HG03280 (cell line): Measurements from ENCODE around the gene BRD7.

ENCODE experiments used
- ATAC-seq: cut with Tn5 transposase; IDR thresholded peaks from one replicate; pipeline ENCODE4 v1.9.1; 2021; ENCODE audit warnings: mild to moderate bottlenecking, moderate library complexity; ENCODE audit not compliant: unreplicated experiment

BRD7 gene

GRCh38 chr16:50275428-50276325, 93.1 kb downstream of the BRD7 start:
- no peak for ATAC-seq

DNA sequence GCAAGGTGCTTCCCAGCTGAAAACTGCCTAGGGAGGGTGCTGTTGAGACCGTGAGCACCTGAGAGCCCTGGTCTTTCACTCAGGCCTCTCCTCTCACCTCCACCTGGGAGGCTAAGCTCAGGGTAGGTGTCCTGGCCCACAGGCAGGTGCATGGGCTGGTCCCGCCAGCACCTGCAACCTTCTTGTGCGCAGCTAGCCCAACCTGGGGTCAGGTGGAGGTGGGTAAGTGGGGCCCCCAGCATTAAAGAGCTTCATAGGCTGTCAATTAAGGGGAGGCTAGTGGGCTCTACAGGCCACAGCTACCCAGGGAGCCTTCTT, 93.7 kb downstream of the BRD7 start:
- no peak for ATAC-seq

DNA sequence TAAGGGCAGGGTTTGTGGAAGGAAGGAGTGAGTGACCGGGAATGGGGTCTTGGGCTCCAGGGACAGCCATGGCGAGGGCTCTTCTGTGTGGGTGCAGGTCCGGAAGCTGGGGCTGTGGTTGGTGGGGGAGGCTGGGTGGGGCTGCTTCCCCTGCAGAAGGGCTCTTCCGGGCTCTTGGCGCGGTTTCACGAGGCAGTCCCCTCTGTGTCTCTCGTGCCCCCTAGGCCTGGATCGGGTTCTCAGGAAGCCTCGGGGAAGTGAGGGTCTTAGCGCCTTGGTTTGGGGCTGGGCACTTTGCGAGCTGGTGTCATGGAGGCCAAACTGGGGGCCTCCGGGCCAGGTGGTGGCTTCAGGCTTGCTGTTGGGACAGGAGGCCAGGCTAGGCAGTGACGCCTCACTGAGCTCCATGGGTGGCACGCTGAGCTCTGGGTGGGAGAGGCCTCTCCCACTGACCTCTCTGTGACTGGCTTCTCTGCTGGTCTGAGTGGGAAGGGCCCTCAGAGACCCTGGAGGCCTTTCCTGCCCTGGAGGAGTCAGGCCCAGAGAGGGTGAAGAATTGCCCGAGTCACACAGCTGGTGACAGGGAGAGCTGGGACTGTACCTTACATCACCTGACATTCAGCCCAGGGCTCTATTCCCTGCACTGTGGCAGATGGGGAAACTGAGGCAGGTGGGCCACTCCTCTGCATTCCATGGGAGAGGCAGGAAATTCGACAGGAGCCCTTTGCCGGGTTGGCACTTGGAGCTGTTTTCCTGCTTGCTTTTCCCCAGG, 94.3 kb downstream of the BRD7 start:
- ATAC-seq: peak; percentile 32

- ATAC-seq: peak; percentile 79
Measured at GRCh38 chr16:50273888-50274325, 94.9 kb downstream of the BRD7 start.

- no peak for ATAC-seq
Measured at GRCh38 chr16:50273382-50273690, 95.5 kb downstream of the BRD7 start.

DNA sequence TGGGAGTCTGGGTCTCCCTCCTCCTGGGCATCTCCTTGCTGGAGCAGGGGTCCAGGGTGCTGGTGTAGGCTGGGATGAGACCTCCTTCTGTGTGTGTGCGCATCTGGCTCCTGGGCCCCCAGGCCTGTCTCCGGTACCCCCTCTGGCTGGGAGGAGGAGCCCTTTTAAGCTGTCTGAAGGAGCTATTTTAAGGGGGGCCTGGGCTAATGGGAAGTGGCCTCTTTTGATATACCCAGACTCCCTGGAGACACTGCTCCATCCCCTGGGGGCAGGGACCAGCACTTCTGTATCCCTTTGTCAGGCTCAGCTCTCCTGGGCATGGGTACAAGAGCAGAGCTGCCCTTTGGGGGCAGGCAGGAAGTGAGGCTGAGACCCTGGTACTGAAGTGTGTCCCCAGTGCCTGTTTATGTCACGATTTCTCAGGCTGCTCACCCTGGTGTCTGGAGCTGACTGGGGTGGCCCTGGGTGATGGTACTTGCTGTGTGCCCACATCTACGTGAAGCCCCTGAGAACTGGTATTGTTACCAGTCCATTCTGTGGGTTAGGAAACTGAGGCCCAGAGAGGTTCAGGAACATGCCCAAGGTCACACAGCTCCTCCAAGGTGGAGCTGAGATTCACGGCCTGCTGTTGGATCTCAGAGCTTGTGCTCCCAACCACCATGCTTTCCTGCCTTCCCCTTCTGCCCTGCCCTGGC, 96.0 kb downstream of the BRD7 start:
- ATAC-seq: no peak

DNA sequence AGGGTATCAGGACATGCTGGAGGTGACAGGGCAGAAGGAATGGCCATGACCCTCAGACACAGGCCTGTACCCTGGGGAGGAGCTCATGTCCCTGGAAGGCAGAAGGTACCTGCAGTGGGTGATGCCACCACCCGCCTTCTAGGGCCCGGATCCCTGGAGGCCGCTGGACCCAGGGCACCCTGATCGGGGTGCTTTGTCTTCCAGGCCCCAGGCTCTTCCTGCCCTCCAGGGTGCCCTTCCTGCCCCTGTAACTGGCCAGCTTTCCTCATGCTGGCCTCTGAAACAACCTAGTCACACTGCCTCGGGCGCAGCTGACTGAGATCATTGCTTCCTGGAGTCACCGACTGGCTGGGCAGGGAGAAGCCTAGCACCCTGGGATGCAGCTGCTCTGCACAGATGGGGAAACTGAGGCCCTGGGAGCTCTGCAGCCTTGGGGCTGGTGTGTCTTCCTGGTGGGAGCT, 96.6 kb downstream of the BRD7 start:
- ATAC-seq: no peak

DNA sequence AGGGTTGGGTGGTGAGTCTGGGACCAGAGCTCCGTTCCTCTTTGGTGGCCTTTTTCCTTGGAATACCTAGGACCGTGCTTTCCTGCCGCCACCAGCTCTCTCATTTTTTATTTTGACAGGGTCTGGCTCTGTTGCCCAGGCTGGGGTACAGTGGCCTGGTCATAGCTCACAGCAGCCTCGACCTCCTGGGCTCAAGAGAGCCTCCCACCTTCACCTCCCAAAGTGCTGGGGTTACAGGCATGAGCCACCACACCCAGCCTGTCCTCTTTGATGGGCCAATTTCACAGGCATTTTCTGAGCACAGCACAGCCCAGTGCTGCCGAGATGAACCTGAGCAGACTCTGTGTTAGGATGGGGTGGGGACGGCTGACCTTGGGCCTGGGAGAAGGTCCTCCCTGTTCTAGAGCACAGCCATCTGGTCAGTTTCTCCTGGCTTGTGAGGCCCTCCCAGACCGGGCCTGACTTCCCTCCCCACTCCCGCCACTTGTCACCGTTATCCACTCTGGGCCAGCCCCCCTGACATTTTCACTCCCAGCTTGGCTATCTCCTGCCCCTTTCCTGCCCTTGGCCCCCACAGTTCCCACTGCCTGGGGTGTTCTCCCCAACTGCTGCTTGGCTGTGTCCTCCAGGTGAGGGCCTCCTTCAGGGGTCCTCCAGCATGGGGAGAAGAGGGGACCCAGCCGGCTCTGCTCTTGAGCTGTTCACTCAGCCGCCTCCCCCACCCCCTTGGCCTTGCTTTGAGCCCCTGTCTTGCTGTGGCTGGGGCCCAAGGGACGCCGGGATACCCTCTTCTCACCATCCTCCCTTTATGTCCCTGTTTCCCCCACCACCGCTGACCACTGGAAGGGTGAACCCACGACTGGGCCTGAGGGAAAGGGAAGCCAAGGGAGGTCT, 97.4 kb downstream of the BRD7 start:
- no peak for ATAC-seq

DNA sequence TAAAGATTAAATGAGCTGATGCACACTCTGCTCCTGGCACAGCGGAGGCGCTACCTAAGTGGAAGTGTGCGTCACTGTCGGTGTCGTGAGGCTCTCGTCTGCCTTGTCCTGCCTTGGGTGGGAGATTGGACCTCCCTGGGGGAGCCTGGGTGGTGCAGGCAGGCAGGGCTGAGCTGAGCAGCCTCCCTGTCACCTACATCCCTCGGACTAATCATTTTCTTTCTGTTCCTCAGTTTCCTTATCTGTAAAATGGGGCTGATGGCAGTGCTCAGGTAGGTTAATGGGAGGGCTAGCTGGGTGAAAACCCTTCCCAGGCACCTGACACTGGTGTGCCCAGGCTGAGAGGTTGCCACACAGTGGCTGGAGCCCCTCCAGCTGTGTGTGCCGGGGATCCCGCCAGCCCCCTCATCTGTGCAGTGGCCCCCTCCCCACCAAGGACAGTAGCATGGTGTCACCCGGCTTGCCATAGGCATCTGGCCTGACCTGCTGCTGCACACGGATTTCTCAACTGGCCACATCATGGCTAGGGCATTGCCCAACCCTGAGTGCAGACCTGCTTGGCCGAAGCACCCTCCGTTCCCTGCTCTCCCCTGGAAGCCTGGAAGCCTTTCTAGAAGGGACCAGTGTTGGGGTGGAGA, 98.2 kb downstream of the BRD7 start:
- ATAC-seq: no peak

DNA sequence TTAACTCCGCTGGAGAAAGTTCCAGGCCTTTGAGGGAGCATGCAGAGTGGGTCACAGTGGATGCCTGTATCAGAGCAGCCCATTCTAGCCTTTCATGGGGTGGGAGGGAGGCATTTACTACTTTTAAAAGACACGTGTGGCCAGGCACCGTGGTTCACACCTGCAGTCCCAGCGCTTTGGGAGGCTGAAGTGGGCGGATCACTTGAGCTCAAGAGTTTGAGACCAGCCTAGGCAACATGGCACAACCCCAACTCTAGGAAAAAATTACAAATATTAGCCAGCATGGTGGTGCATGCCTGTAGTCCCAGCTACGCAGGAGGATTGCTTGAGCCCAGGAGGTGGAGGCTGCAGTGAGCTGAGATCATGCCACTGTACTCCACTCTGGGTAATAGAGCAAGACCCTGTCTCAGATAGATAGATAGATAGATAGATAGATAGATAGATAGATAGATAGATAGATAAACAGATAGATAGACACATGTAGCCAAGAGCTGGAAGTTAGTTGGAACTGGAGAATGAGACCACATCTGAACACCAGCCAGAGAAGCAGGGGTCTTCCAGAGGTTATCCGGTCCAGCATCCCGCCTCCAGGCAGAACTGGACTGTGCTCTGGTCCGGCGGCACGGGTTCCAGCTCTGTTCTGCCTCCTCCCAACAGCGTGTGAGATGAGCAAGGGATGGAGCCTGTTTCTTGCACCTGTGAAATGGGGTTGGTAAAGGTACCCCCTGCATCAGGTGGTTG, 98.8 kb downstream of the BRD7 start:
- ATAC-seq: no peak

- no peak for ATAC-seq
Measured at GRCh38 chr16:50269061-50269705, 99.6 kb downstream of the BRD7 start.

DNA sequence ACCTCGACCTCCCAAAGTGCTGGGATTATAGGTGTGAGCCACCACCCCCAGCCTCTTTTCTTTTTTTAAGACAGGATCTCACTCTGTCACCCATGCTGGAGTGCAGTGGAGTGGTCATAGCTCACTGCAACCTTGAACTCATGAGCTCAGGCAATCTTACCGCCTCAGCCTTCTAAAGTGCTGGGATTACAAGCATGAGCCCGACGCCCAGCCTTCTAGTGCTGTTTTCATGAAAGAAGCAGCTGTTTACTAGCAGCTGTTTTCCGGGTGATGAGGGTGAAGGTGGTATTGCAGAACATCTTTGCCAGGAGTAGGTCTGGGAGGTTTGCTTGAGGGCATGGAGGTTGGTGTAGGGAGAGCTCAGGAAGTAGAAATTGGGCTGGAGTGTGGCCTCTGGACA, 100.4 kb downstream of the BRD7 start:
- ATAC-seq: no peak

- no peak for ATAC-seq
Measured at GRCh38 chr16:50267651-50268050, 101.1 kb downstream of the BRD7 start.

DNA sequence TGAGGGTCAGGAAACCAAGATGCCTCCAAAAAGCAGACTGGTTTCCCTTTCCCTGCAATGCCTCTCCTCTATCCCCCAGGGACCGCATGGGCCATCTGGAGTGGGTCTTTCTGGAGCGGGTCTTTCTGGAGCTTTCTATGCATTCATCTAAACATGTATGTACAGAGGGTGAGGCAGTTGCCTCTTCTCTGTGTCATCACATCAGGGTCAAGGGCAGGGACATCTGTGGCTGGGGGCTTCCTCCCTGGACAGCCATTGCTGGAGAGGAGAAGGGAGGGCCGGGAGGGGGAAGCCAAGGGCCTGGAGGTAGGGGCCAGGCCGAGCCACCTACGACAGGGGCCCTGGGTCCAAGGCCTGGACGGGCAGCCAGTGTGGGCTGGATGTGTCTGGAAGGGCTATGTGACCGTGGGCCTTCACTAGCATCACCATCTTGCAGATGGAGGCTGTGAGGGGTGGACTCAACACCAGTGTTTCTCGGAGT, 101.6 kb downstream of the BRD7 start:
- ATAC-seq: no peak

DNA sequence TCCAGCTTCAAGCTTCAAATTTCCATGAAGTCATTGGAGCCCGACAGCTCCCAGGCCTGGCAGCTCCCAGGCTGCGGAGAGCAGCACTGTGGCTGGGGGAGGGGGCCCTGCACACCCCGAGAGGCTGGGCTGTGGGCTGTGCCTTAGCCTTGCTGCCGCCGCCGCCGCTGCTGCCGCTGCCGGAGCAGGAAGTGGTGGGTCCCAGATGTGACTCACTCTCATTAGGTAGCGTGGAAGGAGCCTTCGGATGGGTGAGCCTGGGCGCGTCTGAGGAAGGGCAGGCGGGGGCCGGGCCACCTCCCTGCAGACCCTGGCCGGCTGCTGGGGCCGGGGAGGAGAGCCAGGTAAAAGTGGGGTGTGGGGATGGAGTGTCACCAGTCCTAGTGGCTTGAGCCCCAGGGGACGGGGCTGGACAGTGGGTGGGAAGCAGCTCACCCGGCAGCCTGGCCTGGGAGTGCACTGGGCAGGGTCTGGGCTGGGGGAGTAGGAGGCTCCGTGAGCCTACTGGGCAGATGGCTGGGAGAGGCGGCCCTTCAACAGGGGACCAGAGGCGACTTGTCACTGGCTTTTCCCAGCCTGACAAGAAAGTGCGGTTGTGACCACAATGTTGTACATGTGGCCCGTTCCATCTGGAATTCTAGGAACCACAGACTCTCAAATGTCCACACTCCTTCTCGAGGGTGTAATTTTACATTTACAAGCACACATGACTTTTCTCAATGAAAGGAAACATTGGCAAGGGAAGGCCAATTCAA, 102.3 kb downstream of the BRD7 start, which contains the start of gene ADCY7:
Gene ADCY7, plus strand, starts transcription at position 215 of the 755 bp plus-strand sequence. CDS start 21,629 bp downstream, outside the sequence.
- peak; percentile 87 for ATAC-seq
